HFFc6 (cell line): ENCODE results near the gene TRABD2B. TPM values are rescaled to one million over a fixed set of nuclear protein-coding genes. Genes with fewer than 3 reads are reported as not detected.

Source experiments
- DNase-seq: peaks from one replicate; pipeline ENCODE4 v3.0.0-alpha.2; 2018
- H3K27ac Mint-ChIP-seq: 2 replicates; pipeline ENCODE4 v1.8.0; 2020; ENCODE audit warnings: mild to moderate bottlenecking, mixed read lengths
- H3K27me3 Mint-ChIP-seq: 2 replicates; pipeline ENCODE4 v1.8.0; 2021; ENCODE audit warnings: mild to moderate bottlenecking, moderate library complexity, mixed read lengths; ENCODE audit not compliant: insufficient read depth
- H3K36me3 Mint-ChIP-seq: 2 replicates; pipeline ENCODE4 v1.8.0; 2021; ENCODE audit warnings: low read depth, mixed read lengths
- H3K4me1 Mint-ChIP-seq: 2 replicates; pipeline ENCODE4 v1.8.0; 2020; ENCODE audit warnings: low read depth, mixed read lengths
- H3K4me3 Mint-ChIP-seq: 2 replicates; pipeline ENCODE4 v1.8.0; 2020; ENCODE audit warnings: mild to moderate bottlenecking, moderate library complexity, mixed read lengths
- H3K9me3 Mint-ChIP-seq: 2 replicates; pipeline ENCODE4 v1.8.0; 2020; ENCODE audit warnings: mild to moderate bottlenecking, mixed read lengths
- total RNA-seq, 6 experiments: library from RNA; stranded (reverse); fragmentation: NEBNext Ultra II Directional; extraction: Animal tissue kit (Norgen Biotek cat#: 25700); gene quantifications; 2 replicates in 1 of 6; 3 replicates in 5 of 6; pipeline ENCODE4 v1.2.3, GENCODE V29; 2021
- TF ChIP-seq, protein P1 (sequence below): fragments of 200-600 bp; sonication (generic); IDR thresholded peaks from 2 replicates; pipeline ENCODE4 v1.5.0; 2021; ENCODE audit warnings: antibody characterized with exemption, mild to moderate bottlenecking

The TRABD2B gene
- total RNA-seq, 6 experiments from 2014 or later = not detected

DNA sequence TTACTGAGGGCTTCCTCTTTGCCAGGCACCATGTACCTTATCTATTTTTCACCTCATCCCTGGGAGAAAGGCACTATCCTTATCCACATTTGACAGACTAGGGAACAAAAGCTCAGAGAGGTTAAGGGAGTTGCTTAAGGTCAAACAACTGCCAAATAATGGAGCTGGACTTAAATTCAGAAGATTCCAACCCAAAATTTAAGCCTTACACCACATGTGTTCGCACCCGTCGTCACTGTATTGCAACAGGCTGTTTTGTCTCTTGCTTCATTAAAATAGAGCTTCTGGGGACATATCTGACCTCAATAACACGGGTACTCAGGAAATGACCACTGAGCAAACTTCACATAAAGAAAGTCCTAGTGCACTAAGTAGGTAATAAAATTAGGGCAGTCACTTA is 62.0 kb downstream of the TRABD2B start:
- Mint-ChIP-seq H3K4me3 (no peak overlapping the region), H3K27ac (no peak overlapping the region), H3K27me3 (no peaks in the 10 kb centered on the region; the same call in 1 of the 2 replicates), H3K36me3 (no peaks in the 10 kb centered on the region; the same call in 1 of the 2 replicates), H3K4me1 (no peaks in the 10 kb centered on the region), H3K9me3 (peaks cover 55% of the 10 kb centered on the region)
- DNase-seq = no peak
- TF ChIP-seq, protein P1, sequence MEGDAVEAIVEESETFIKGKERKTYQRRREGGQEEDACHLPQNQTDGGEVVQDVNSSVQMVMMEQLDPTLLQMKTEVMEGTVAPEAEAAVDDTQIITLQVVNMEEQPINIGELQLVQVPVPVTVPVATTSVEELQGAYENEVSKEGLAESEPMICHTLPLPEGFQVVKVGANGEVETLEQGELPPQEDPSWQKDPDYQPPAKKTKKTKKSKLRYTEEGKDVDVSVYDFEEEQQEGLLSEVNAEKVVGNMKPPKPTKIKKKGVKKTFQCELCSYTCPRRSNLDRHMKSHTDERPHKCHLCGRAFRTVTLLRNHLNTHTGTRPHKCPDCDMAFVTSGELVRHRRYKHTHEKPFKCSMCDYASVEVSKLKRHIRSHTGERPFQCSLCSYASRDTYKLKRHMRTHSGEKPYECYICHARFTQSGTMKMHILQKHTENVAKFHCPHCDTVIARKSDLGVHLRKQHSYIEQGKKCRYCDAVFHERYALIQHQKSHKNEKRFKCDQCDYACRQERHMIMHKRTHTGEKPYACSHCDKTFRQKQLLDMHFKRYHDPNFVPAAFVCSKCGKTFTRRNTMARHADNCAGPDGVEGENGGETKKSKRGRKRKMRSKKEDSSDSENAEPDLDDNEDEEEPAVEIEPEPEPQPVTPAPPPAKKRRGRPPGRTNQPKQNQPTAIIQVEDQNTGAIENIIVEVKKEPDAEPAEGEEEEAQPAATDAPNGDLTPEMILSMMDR = no peak

GRCh38 chr1:47934243-47934805 is 62.9 kb downstream of the TRABD2B start:
- H3K27ac Mint-ChIP-seq = no peak overlapping the region
- no peaks in the 10 kb centered on the region; the same call in 1 of the 2 replicates for H3K27me3 Mint-ChIP-seq
- H3K36me3 Mint-ChIP-seq = no peaks in the 10 kb centered on the region; the same call in 1 of the 2 replicates
- H3K9me3 Mint-ChIP-seq = peaks cover 57% of the 10 kb centered on the region
- TF ChIP-seq, protein P1 = no peak
- no peak for DNase-seq
- H3K4me3 Mint-ChIP-seq = no peak overlapping the region
- no peaks in the 10 kb centered on the region for H3K4me1 Mint-ChIP-seq

GRCh38 chr1:47932743-47933142 is 64.4 kb downstream of the TRABD2B start:
- H3K4me3 Mint-ChIP-seq = no peak overlapping the region
- DNase-seq = no peak

DNA sequence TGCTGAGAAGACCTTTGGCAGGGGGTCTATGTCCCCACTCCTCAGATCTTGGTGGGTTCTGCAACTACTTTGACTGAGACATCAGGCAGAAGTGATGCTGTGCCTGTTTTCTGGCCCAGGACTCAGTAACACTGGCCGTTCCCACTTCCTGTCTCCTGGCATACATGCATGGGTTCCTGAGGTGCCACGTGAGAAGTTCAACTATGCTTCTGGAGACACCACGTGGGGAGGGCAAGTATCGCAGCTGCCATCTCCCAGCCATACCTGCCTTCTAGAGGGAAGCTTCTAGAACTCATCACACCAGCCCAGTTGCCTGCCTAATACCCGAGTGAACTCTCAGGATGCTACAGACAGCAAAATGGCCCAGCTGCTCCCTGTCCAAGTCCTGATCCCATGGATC is 65.8 kb downstream of the TRABD2B start:
- H3K9me3 Mint-ChIP-seq = peaks cover 68% of the 10 kb centered on the region
- H3K36me3 Mint-ChIP-seq = no peaks in the 10 kb centered on the region; the same call in 1 of the 2 replicates
- H3K27ac Mint-ChIP-seq = no peak overlapping the region
- TF ChIP-seq, protein P1 = no peak
- no peak overlapping the region for H3K4me3 Mint-ChIP-seq
- no peaks in the 10 kb centered on the region for H3K4me1 Mint-ChIP-seq
- H3K27me3 Mint-ChIP-seq = no peaks in the 10 kb centered on the region
- no peak for DNase-seq

More at GRCh38 chr1:47932743-47933142, 64.4 kb downstream of the TRABD2B start:
- no peak overlapping the region for H3K27ac Mint-ChIP-seq
- no peaks in the 10 kb centered on the region for H3K4me1 Mint-ChIP-seq
- TF ChIP-seq, protein P1 = no peak
- no peaks in the 10 kb centered on the region; the same call in 1 of the 2 replicates for H3K36me3 Mint-ChIP-seq
- H3K9me3 Mint-ChIP-seq = peaks cover 59% of the 10 kb centered on the region
- no peaks in the 10 kb centered on the region for H3K27me3 Mint-ChIP-seq

DNA sequence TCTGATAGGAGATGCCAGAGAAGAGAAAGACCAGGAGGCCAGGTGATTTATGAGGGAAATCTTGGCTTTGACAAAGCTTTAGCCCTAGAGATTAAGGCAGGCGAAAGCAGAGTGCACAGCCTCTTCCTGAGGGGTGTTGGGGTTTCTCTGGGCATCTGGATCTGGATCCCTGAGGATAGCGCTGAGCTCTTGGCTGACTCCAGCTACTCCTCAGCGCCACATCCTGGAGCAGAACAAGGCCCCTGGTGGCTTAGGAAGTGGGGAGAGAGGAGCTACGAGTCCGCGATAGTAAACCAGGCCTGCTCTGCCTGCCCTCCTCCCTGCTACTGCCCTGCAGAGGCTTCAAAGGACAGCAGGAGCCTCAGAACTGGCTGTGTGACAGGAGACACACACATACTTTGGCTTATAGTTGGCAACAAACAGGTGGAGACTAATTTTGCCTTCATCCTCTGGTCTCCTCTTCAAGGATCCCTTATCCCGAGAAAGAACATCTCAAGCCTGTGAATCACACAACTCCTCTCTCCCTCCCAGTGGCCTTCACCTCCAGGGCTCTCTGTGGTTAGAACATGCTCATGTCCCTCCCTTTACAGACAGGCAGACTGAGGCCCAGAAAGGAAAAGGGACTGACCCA is 66.9 kb downstream of the TRABD2B start:
- H3K27ac Mint-ChIP-seq = no peak overlapping the region
- H3K27me3 Mint-ChIP-seq = no peaks in the 10 kb centered on the region
- no peaks in the 10 kb centered on the region for H3K4me1 Mint-ChIP-seq
- TF ChIP-seq, protein P1 = no peak
- no peak for DNase-seq
- no peaks in the 10 kb centered on the region; the same call in 1 of the 2 replicates for H3K36me3 Mint-ChIP-seq
- H3K4me3 Mint-ChIP-seq = no peak overlapping the region
- H3K9me3 Mint-ChIP-seq = peaks cover 75% of the 10 kb centered on the region
